HL-60 (cell line): ENCODE data around the gene METTL9.
"Not testable (repeated sequence)": the region's sequence is repeated elsewhere in the genome, so short reads cannot be mapped to it uniquely, and the experiment has no call there.

Source experiments
- POLR2AphosphoS5 ChIP-seq: IDR thresholded peaks from 2 replicates; pipeline ENCODE4 v1.6.1; 2012; ENCODE audit warnings: low read depth
- TF ChIP-seq, protein P1 (sequence below): IDR thresholded peaks from one replicate; pipeline ENCODE4 v1.5.1; 2011; ENCODE audit warnings: low read length, control low read depth, inconsistent platforms; ENCODE audit not compliant: insufficient read depth

DNA sequence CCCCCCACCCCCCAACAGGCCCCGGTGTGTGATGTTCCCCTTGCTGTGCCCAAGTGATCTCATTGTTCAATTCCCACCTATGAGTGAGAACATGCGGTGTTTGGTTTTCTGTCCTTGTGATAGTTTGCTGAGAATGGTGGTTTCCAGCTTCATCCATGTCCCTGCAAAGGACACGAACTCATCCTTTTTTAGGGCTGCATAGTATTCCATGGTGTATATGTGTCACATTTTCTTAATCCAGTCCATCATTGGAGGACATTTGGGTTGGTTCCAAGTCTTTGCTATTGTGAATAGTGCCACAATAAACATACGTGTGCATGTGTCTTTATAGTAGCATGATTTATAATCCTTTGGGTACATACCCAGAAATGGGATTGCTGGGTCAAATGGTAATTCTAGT, 91.6 kb downstream of the METTL9 start:
- TF ChIP-seq, protein P1, sequence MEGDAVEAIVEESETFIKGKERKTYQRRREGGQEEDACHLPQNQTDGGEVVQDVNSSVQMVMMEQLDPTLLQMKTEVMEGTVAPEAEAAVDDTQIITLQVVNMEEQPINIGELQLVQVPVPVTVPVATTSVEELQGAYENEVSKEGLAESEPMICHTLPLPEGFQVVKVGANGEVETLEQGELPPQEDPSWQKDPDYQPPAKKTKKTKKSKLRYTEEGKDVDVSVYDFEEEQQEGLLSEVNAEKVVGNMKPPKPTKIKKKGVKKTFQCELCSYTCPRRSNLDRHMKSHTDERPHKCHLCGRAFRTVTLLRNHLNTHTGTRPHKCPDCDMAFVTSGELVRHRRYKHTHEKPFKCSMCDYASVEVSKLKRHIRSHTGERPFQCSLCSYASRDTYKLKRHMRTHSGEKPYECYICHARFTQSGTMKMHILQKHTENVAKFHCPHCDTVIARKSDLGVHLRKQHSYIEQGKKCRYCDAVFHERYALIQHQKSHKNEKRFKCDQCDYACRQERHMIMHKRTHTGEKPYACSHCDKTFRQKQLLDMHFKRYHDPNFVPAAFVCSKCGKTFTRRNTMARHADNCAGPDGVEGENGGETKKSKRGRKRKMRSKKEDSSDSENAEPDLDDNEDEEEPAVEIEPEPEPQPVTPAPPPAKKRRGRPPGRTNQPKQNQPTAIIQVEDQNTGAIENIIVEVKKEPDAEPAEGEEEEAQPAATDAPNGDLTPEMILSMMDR = not testable (repeated sequence)
- TF ChIP-seq POLR2AphosphoS5 = not testable (repeated sequence)
